SU-DHL-6 (cell line): ENCODE results near the gene ERN1.

ENCODE experiments used
- EZH2phosphoT487 ChIP-seq: fragments of 200-600 bp; sonication (generic), shearing (Covaris generic); conservative IDR thresholded peaks from 2 replicates; pipeline ENCODE4 v1.6.1; 2018; ENCODE audit warnings: mild to moderate bottlenecking, antibody characterized with exemption, low read length, moderate library complexity, mixed read lengths
- TF ChIP-seq, protein P1 (sequence below): fragments of 200-600 bp; sonication (generic); IDR thresholded peaks from one replicate; pipeline ENCODE4 v1.5.1; 2017; ENCODE audit warnings: antibody characterized with exemption, mild to moderate bottlenecking, low read length, moderate library complexity; ENCODE audit not compliant: insufficient read depth, poor library complexity, severe bottlenecking

- TF ChIP-seq, protein P1, sequence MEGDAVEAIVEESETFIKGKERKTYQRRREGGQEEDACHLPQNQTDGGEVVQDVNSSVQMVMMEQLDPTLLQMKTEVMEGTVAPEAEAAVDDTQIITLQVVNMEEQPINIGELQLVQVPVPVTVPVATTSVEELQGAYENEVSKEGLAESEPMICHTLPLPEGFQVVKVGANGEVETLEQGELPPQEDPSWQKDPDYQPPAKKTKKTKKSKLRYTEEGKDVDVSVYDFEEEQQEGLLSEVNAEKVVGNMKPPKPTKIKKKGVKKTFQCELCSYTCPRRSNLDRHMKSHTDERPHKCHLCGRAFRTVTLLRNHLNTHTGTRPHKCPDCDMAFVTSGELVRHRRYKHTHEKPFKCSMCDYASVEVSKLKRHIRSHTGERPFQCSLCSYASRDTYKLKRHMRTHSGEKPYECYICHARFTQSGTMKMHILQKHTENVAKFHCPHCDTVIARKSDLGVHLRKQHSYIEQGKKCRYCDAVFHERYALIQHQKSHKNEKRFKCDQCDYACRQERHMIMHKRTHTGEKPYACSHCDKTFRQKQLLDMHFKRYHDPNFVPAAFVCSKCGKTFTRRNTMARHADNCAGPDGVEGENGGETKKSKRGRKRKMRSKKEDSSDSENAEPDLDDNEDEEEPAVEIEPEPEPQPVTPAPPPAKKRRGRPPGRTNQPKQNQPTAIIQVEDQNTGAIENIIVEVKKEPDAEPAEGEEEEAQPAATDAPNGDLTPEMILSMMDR: no peak
- no peak for TF ChIP-seq EZH2phosphoT487
Measured at GRCh38 chr17:64135000-64135399, 5.1 kb upstream of the ERN1 start.
